ENCODE results near the gene TACO1. TPM values are rescaled to one million over a fixed set of nuclear protein-coding genes. Genes with fewer than 3 reads are reported as not detected.

The TACO1 gene
- 10 to 100 TPM; 34.1 to 51.6 TPM for total RNA-seq

DNA sequence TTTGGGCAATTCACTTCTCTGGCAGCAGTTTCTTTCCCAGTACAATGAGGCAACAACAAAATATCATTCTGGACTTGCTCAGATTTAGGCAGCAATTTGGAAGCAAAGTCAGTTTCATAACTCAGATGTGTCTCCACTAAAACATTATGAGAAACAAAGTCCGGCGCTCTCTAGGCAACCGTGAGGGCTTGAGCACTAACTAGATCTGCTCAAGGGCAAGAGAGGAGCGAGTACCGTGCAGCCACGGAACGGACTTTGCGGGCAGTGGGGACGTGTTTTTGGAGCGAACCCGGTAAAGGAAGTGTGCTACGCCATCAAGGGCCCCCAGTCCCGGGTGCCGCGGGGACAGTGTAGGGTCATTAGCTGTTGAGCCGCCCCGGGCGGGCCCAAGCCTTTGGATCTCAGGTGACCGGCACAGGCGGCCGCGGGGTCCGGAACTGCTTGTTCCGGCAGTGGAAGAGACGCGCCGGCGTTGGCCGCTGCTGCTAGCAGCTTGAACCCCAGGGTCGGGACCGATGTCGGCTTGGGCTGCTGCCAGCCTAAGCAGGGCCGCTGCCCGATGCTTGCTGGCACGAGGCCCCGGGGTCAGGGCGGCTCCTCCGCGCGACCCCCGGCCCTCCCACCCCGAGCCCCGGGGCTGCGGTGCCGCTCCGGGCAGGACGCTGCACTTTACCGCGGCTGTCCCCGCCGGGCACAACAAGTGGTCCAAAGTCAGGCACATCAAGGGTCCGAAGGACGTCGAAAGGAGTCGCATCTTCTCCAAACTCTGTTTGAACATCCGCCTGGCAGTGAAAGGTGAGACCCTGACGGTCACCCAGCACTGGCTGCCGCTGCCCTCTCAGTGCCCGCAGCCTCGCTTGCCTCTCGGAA, at the start of gene TACO1:
TACO1 (plus strand) TSS at position 327 of the 870 bp plus-strand sequence; CDS start at position 516, 189 bp downstream.
- H3K27me3 ChIP-seq = no peaks in the 10 kb centered on the region
- peak within 1 kb of the TSS; percentile 63 to 76 for H3K9ac ChIP-seq (ENCODE audit: low read depth in 2 of 2, low read length in 2 of 2)
- DNase-seq = peak; percentile 85
- TF ChIP-seq, protein P1, sequence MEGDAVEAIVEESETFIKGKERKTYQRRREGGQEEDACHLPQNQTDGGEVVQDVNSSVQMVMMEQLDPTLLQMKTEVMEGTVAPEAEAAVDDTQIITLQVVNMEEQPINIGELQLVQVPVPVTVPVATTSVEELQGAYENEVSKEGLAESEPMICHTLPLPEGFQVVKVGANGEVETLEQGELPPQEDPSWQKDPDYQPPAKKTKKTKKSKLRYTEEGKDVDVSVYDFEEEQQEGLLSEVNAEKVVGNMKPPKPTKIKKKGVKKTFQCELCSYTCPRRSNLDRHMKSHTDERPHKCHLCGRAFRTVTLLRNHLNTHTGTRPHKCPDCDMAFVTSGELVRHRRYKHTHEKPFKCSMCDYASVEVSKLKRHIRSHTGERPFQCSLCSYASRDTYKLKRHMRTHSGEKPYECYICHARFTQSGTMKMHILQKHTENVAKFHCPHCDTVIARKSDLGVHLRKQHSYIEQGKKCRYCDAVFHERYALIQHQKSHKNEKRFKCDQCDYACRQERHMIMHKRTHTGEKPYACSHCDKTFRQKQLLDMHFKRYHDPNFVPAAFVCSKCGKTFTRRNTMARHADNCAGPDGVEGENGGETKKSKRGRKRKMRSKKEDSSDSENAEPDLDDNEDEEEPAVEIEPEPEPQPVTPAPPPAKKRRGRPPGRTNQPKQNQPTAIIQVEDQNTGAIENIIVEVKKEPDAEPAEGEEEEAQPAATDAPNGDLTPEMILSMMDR (IDR thresholded peaks at IDR 0.05) = no peak
- peak within 1 kb of the TSS; percentile 98 for H3K4me3 ChIP-seq
- H3K9me3 ChIP-seq = no peaks in the 10 kb centered on the region
- peaks cover 9% of the 10 kb centered on the region for H3K4me1 ChIP-seq
- intact Hi-C loops (cut with DNase I) = no loop called here
- peak within 1 kb of the TSS; percentile 83 for H3K27ac ChIP-seq
- no peaks in the 10 kb centered on the region for H3K36me3 ChIP-seq

DNA sequence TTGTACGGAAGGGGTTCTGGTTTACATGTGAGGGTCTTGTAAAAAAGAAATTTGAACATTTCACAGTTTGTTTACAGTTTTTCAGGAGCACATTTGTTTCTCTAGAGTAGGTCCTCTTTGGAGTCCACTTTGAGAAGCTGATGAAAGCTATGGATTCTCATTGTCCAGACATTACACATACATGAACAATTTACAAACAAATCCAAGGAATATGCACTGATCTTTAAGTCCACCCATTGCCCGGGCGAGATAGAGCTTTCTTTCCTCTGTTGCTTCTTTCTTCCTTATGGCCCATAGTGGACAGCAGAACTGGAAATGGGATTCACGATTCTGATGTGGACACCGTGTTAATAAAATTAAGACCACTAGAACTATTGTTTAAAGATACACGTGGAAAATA, 48.5 kb upstream of the TACO1 start:
- Histone ChIP-seq H3K36me3 (no peaks in the 10 kb centered on the region), H3K27me3 (no peaks in the 10 kb centered on the region), H3K9me3 (no peaks in the 10 kb centered on the region), H3K4me3 (peak overlapping the region; percentile 99), H3K9ac (ENCODE audit: low read depth in 2 of 2, low read length in 2 of 2) (peak overlapping the region; percentile 28 to 63), H3K4me1 (peaks cover 6% of the 10 kb centered on the region), H3K27ac (peak overlapping the region; percentile 97)
- TF ChIP-seq, protein P1 (IDR thresholded peaks at IDR 0.05) = no peak
- DNase-seq = no peak
- intact Hi-C loops (cut with DNase I) = no loop called here

DNA sequence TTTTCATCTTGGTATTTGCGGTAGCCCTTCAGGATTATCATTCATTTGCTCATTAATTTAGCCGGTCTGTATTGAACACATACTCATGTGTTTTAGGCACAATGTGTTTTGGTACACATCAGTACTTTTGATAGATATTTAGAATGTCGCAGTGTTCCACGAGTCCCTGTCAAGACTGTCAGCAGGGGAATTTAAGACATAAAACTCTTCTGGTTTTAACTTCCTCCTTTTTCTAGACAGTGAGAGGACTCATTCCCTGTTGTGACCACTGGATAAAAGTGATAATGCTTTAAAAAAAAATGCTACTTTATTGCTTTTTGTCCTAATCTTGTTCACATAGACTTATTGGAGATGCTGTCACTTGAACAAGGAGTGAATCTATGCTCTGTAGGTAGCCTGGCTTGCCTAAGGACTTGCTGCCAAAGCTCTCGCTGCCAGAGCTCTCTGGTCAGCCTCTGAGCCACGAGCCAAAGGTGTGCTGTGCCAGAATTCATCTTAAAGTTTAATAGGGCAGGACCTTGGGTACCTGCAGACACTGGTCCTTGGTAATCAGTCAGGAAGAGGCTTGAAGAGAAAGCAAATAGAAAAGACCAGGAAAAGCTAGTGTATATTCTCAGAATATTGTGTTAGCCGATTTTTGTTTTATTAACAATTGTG, 45.1 kb upstream of the TACO1 start:
- no peak overlapping the region for H3K9ac ChIP-seq (ENCODE audit: low read depth in 2 of 2, low read length in 2 of 2)
- TF ChIP-seq, protein P1 (IDR thresholded peaks at IDR 0.05) = no peak
- H3K27ac ChIP-seq = no peak overlapping the region
- no peaks in the 10 kb centered on the region for H3K36me3 ChIP-seq
- H3K27me3 ChIP-seq = no peaks in the 10 kb centered on the region
- DNase-seq = no peak
- H3K9me3 ChIP-seq = no peaks in the 10 kb centered on the region
- H3K4me1 ChIP-seq = peaks cover 6% of the 10 kb centered on the region
- intact Hi-C loops (cut with DNase I) = no loop called here
- H3K4me3 ChIP-seq = no peak overlapping the region

DNA sequence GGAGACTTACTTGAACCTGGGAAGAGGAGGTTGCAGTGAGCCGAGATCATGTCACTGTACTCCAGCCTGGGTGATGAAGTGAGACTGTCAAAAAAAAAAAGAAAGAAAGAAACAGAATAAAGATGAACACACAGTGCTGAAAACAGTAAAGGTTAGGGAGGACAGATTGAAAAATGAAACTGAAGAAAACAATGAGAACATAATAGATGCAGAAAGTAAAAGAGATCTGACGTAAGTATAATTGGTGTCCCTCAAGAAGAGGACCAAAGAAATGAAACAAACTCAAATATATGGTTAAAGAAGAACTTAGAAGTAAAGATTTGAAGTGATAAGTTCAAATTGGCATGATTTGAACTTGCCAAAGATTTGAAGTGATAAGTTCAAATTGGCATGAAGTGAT, 43.3 kb upstream of the TACO1 start:
- Histone ChIP-seq H3K36me3 (no peaks in the 10 kb centered on the region), H3K9ac (ENCODE audit: low read depth in 2 of 2, low read length in 2 of 2) (no peak overlapping the region), H3K4me3 (no peak overlapping the region), H3K27me3 (no peaks in the 10 kb centered on the region), H3K9me3 (no peaks in the 10 kb centered on the region), H3K27ac (no peak overlapping the region), H3K4me1 (peaks cover 6% of the 10 kb centered on the region)
- intact Hi-C loops (cut with DNase I) = no loop called here
- DNase-seq = no peak
- TF ChIP-seq, protein P1 (IDR thresholded peaks at IDR 0.05) = no peak

DNA sequence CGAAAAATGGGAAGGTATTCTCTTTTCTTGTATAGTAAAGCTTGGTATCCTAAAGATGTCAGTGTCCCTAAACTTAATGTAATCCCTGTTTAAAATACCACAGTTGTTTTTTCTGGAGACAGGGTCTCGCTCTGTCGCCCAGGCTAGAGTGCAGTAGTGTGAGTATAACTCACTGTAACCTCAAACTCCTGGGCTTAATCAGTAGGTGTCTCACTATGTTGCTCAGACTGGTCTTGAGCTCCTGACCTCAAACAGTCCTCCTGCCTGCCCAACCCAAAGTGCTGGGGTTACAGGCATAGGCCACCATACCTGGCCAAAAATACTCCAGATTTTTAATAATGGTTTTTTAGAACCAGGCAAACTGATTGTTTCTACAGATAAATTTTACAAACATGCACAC, 42.3 kb upstream of the TACO1 start:
- H3K27ac ChIP-seq = no peak overlapping the region
- H3K36me3 ChIP-seq = no peaks in the 10 kb centered on the region
- H3K4me1 ChIP-seq = peaks cover 2% of the 10 kb centered on the region
- TF ChIP-seq, protein P1 (IDR thresholded peaks at IDR 0.05) = no peak
- H3K9ac ChIP-seq (ENCODE audit: low read depth in 2 of 2, low read length in 2 of 2) = no peak overlapping the region
- intact Hi-C loops (cut with DNase I) = no loop called here
- H3K4me3 ChIP-seq = no peak overlapping the region
- H3K27me3 ChIP-seq = no peaks in the 10 kb centered on the region
- DNase-seq = no peak
- H3K9me3 ChIP-seq = no peaks in the 10 kb centered on the region
